Ascending aorta (tissue), 2 donors: Measurements from ENCODE around the gene DSN1. TPM values are rescaled to one million over a fixed set of nuclear protein-coding genes. Genes with fewer than 3 reads are reported as not detected.

Experiments
- DNase-seq, 2 donors: peaks; one replicate each; pipeline ENCODE4 v3.0.0-alpha.2; 2019; ENCODE audit warnings: low spot score in 2 of 2
- H3K27ac ChIP-seq, 2 donors: fragments of 200-600 bp; sonication (generic); one replicate each; pipeline ENCODE4 v1.5.1; 2016 to 2017; ENCODE audit warnings: mild to moderate bottlenecking in 1 of 2
- H3K27me3 ChIP-seq: fragments of 200-600 bp; sonication (generic); one replicate; pipeline ENCODE4 v1.5.1; 2017
- H3K36me3 ChIP-seq, 2 donors: fragments of 200-600 bp; sonication (generic); one replicate each; pipeline ENCODE4 v1.5.1; 2016
- H3K4me1 ChIP-seq, 2 donors: fragments of 200-600 bp; sonication (generic); one replicate each; pipeline ENCODE4 v1.5.1; 2016 to 2017; ENCODE audit warnings: mild to moderate bottlenecking in 1 of 2
- H3K4me3 ChIP-seq, 2 donors: fragments of 200-600 bp; sonication (generic); one replicate each; pipeline ENCODE4 v1.5.1; 2016 to 2017; ENCODE audit warnings: mild to moderate bottlenecking in 1 of 2
- H3K9me3 ChIP-seq, 2 donors: fragments of 200-600 bp; sonication (generic); one replicate each; pipeline ENCODE4 v1.5.1; 2016
- CTCF ChIP-seq, 3 experiments: fragments of 200-600 bp in 2 of 3; fragments of 450-650 bp in 1 of 3; sonication (generic) in 2 of 3; IDR thresholded peaks; one replicate each; pipeline ENCODE4 v1.5.1; 2016 to 2019; ENCODE audit warnings: antibody characterized with exemption in 3 of 3, mild to moderate bottlenecking in 1 of 3, moderate library complexity in 1 of 3
- intact Hi-C: fragments of 100-400 bp; cut with DNase I; formaldehyde crosslinking; loops from one replicate; pipeline ENCODE4 v1.15.1; 2023
- total RNA-seq: library from RNA; depleted of rRNA; stranded (reverse); fragments of >200 nt; gene quantifications from one replicate; pipeline ENCODE4 v1.1.0, GENCODE V29; 2016

DSN1 gene
- total RNA-seq, 1 donor from 2014 or later = 26.9 TPM

DNA sequence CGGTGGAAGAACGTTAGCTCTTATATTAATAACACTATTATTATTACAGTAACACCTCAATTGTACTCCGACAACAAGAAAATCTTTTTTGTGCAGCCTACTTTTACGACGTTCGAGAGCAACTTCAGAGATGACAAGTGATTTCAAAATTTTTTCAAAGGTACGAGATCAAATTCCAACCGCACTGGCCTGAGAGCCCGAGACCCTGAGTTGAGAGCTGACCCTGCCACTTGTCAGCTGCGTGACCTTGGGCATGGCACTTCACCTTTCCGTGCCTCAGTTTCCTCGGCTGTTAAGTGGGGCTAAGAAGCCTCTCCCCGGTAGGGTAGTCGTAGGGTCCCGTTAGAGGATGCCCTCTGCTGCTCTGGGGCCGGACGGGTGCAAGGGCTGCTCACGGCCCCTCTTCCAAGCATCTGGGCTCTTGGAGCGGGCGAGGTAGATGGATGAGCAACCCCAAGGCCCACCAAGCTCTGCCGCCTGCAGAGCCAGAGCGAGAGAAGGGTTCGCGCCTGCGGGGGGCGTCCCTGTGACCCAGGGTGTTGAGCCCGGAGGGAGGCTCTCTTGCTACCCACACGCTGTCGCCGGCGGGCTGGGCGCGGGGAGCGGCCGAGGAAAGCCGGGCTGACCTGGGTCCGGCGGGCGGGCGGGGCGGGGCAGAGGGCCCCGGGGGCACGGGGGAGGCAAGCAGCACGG is 28.2 kb downstream of the DSN1 start:
- Histone ChIP-seq H3K4me3 (peak overlapping the region; percentile 97 to 100), H3K4me1 (peaks cover 3 to 14% of the 10 kb centered on the region in 2 donors), H3K27me3 (no peaks in the 10 kb centered on the region), H3K27ac (peak overlapping the region; percentile 84 to 89), H3K9me3 (no peaks in the 10 kb centered on the region), H3K36me3 (no peaks in the 10 kb centered on the region)
- DNase-seq = no peak
- peak in 1 of 3 experiments; percentile 6 for TF ChIP-seq CTCF (IDR thresholded peaks at IDR 0.05)
- intact Hi-C loops = loop anchor here (2.0 to 5.0 kb wide), 2 partner anchors 41 to 138 kb away; partner anchors contain the start of gene RAB5IF

DNA sequence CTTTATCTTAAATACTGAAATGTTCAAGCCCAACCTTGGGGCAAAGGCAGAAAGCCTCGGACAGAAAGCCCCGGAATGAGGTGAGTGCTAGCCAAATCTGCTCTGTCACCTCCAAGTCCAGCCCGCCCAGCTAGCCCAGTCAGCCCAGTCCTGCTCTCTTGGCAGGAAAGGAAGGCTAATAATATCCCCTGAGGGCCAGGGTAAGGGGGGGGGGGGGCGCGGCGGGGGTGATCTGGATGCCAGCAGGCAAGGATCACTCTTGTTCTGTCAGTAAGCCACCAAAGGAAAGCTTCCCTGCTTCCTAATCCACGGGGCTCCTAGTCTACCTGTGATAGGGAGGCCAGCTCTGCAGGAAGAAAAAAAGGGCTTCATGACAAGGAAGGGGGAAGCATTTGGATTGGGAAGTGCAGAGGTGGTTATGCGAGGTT is 28.8 kb downstream of the DSN1 start:
- intact Hi-C loops = loop anchor here (2.0 to 5.0 kb wide), 2 partner anchors 40 to 137 kb away; partner anchors contain the start of gene RAB5IF
- Histone ChIP-seq H3K36me3 (no peaks in the 10 kb centered on the region), H3K4me1 (peaks cover 3 to 14% of the 10 kb centered on the region in 2 donors), H3K9me3 (no peaks in the 10 kb centered on the region), H3K27ac (peak overlapping the region; percentile 84 to 89), H3K4me3 (peak overlapping the region; percentile 97 to 100), H3K27me3 (no peaks in the 10 kb centered on the region)
- DNase-seq = peak in 1 of 2 donors; percentile 80
- TF ChIP-seq CTCF (IDR thresholded peaks at IDR 0.05) = no peak

GRCh38 chr20:36744243-36744642 is 29.3 kb downstream of the DSN1 start:
- DNase-seq = no peak
- peaks cover 3 to 14% of the 10 kb centered on the region in 2 donors for H3K4me1 ChIP-seq
- no peaks in the 10 kb centered on the region for H3K36me3 ChIP-seq
- H3K27me3 ChIP-seq = no peaks in the 10 kb centered on the region
- H3K27ac ChIP-seq = peak overlapping the region; percentile 84 to 89
- H3K9me3 ChIP-seq = no peaks in the 10 kb centered on the region
- no peak for TF ChIP-seq CTCF (IDR thresholded peaks at IDR 0.05)
- H3K4me3 ChIP-seq = peak overlapping the region; percentile 97 to 100
- intact Hi-C loops = loop anchor here (2.0 kb wide), 1 partner anchor 39 kb away; no protein-coding TSS in a partner anchor

- DNase-seq = no peak
- TF ChIP-seq CTCF (IDR thresholded peaks at IDR 0.05) = no peak
- Histone ChIP-seq H3K27ac (no peak overlapping the region), H3K4me1 (peaks cover 3 to 14% of the 10 kb centered on the region in 2 donors), H3K36me3 (no peaks in the 10 kb centered on the region), H3K27me3 (no peaks in the 10 kb centered on the region), H3K9me3 (no peaks in the 10 kb centered on the region), H3K4me3 (no peak overlapping the region)
- intact Hi-C loops = no loop called here
These were observed 31.0 kb downstream of the DSN1 start for GRCh38 chr20:36742558-36742957.

DNA sequence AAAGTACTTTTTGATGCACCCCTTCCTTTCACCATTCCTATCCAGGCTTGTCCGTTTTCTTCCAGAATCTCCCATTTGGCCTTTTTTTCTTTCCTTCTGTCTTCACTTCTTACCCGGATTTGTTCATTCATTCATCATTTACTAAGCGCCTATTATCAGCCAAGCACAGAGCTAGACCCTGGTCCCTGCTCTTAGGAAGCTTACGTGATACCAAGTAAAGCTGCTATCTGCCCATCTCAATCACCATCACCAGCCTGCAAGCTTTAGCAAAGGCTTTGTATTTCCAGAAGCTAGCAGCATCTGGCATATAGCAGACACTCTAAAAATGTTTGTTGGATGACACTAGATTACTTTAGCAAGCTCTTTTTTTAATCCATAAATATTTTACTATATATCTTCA is 32.5 kb downstream of the DSN1 start:
- no peak for TF ChIP-seq CTCF (IDR thresholded peaks at IDR 0.05)
- intact Hi-C loops = no loop called here
- Histone ChIP-seq H3K9me3 (no peaks in the 10 kb centered on the region), H3K27me3 (no peaks in the 10 kb centered on the region), H3K4me1 (peaks cover 3 to 21% of the 10 kb centered on the region in 2 donors), H3K36me3 (no peaks in the 10 kb centered on the region), H3K4me3 (no peak overlapping the region), H3K27ac (no peak overlapping the region)
- DNase-seq = no peak
